GM12878 (cell line): ENCODE results near the gene VWA7.
A peak's percentile ranks its signal among the peaks of the same experiment; 100 is the strongest.

ENCODE experiments used
- ATF2 ChIP-seq: IDR thresholded peaks from 2 replicates; pipeline ENCODE4 v1.6.1; 2012; ENCODE audit warnings: low read length, inconsistent platforms
- CTCF ChIP-seq, 3 experiments: IDR thresholded peaks in 2 of 3; conservative IDR thresholded peaks in 1 of 3; 2 replicates each; pipeline ENCODE4 v1.5.1; 2011; ENCODE audit warnings: low read depth in 3 of 3, low read length in 3 of 3, mild to moderate bottlenecking in 3 of 3, control low read depth in 2 of 3, moderate library complexity in 2 of 3, inconsistent platforms in 1 of 3, mixed read lengths in 1 of 3; ENCODE audit not compliant: control insufficient read depth in 2 of 3, insufficient read depth in 1 of 3; ENCODE audit errors: extremely low read depth in 1 of 3
- EP300 ChIP-seq, 2 experiments: fragments of 150-350 bp in 1 of 2; IDR thresholded peaks; 2 replicates each; pipeline ENCODE4 v1.6.1; 2011 to 2012; ENCODE audit warnings: low read depth in 2 of 2, low read length in 2 of 2, borderline replicate concordance in 1 of 2, improper control_type of control experiment in 1 of 2, inconsistent platforms in 1 of 2; ENCODE audit not compliant: control insufficient read depth in 1 of 2
- MAX ChIP-seq: IDR thresholded peaks from 2 replicates; pipeline ENCODE4 v1.6.1; 2012; ENCODE audit warnings: low read depth, low read length, improper control_type of control experiment
- NR2C2 ChIP-seq: IDR thresholded peaks from 2 replicates; pipeline ENCODE4 v1.6.1; 2011; ENCODE audit warnings: borderline replicate concordance, low read depth; ENCODE audit not compliant: control insufficient read depth, insufficient read length
- NRF1 ChIP-seq: conservative IDR thresholded peaks from 2 replicates; pipeline ENCODE4 v1.6.1; 2011; ENCODE audit warnings: mild to moderate bottlenecking, low read depth, low read length, improper control_type of control experiment
- POLR2A ChIP-seq: IDR thresholded peaks from 2 replicates; pipeline ENCODE4 v1.6.1; 2011; ENCODE audit warnings: low read depth, mild to moderate bottlenecking, low read length
- POLR2AphosphoS2 ChIP-seq: IDR thresholded peaks from 2 replicates; pipeline ENCODE4 v1.6.1; 2011; ENCODE audit warnings: low read depth, mild to moderate bottlenecking, low read length, improper control_type of control experiment, moderate library complexity
- POU2F2 ChIP-seq: IDR thresholded peaks from 3 replicates; pipeline ENCODE4 v1.6.1; 2011; ENCODE audit warnings: low read depth, mild to moderate bottlenecking, low read length, borderline replicate concordance
- SMAD5 ChIP-seq: IDR thresholded peaks from 2 replicates; pipeline ENCODE4 v1.6.1; 2016; ENCODE audit warnings: antibody characterized with exemption, low read depth
- SREBF1 ChIP-seq: IDR thresholded peaks from 2 replicates; pipeline ENCODE4 v1.6.1; 2012; ENCODE audit warnings: mild to moderate bottlenecking, low read length
- TAF1 ChIP-seq: IDR thresholded peaks from 2 replicates; pipeline ENCODE4 v1.6.1; 2011; ENCODE audit warnings: mild to moderate bottlenecking, low read depth, low read length, borderline replicate concordance

GRCh38 chr6:31734821-31735406 is 42.2 kb downstream of the VWA7 start:
- TF ChIP-seq ATF2 (no peak), POU2F2 (no peak), CTCF (IDR thresholded peaks at IDR 0.05 in 2 of 3, conservative IDR thresholded peaks at IDR 0.05 in 1 of 3; ENCODE audit: control insufficient read depth in 2 of 3, extremely low read depth in 1 of 3, insufficient read depth in 1 of 3, low read depth in 3 of 3, low read length in 3 of 3) (no peak), EP300 (IDR thresholded peaks at IDR 0.05; ENCODE audit: borderline replicate concordance in 1 of 2, control insufficient read depth in 1 of 2, low read depth in 2 of 2, low read length in 2 of 2) (0 out of 4 replicates have a peak, but pooled peaks of 1 of the 2 experiments have one; percentile 6), SMAD5 (no peak), NRF1 (no peak), SREBF1 (no peak), POLR2AphosphoS2 (no peak), POLR2A (peak; percentile 73), MAX (no peak), TAF1 (no peak), NR2C2 (no peak)
